ENCODE data around the gene SCMH1.

SCMH1 gene

GRCh38 chr1:41021526-41022308 is 220.4 kb downstream of the SCMH1 start, which contains the start of gene SLFNL1:
TSS of gene SLFNL1 (minus strand) at chr1:41021725. CDS start at chr1:41020660, 1,065 bp downstream.
- peak; percentile 50 for DNase-seq

GRCh38 chr1:41020654-41021053 is 221.5 kb downstream of the SCMH1 start:
- DNase-seq = peak; percentile 25

- DNase-seq = no peak
Observed at GRCh38 chr1:41020109-41020576, 222.0 kb downstream of the SCMH1 start.

- DNase-seq = no peak
Observed at GRCh38 chr1:41019353-41019745, 222.8 kb downstream of the SCMH1 start.

- no peak for DNase-seq
Observed at GRCh38 chr1:41018018-41018410, 224.1 kb downstream of the SCMH1 start.

GRCh38 chr1:41017141-41018017 is 224.7 kb downstream of the SCMH1 start:
- no peak for DNase-seq

GRCh38 chr1:41015897-41016470 is 226.1 kb downstream of the SCMH1 start:
- DNase-seq = no peak

GRCh38 chr1:41015281-41015896 is 226.7 kb downstream of the SCMH1 start:
- DNase-seq = no peak

- no peak for DNase-seq
Observed at GRCh38 chr1:41014871-41015270, 227.2 kb downstream of the SCMH1 start.

GRCh38 chr1:41013796-41014195 is 228.3 kb downstream of the SCMH1 start:
- no peak for DNase-seq

GRCh38 chr1:41013024-41013423 is 229.1 kb downstream of the SCMH1 start:
- DNase-seq = no peak

GRCh38 chr1:41010345-41010744 is 231.8 kb downstream of the SCMH1 start:
- no peak for DNase-seq

- DNase-seq = no peak
Observed at GRCh38 chr1:41009466-41009865, 232.6 kb downstream of the SCMH1 start.

- no peak for DNase-seq
Observed at GRCh38 chr1:41006942-41007865, 234.9 kb downstream of the SCMH1 start.

- DNase-seq = no peak
Observed at GRCh38 chr1:41005876-41006275, 236.2 kb downstream of the SCMH1 start.

GRCh38 chr1:41003640-41004220 is 238.4 kb downstream of the SCMH1 start:
- DNase-seq = peak; percentile 60

- DNase-seq = no peak
Observed at GRCh38 chr1:41003127-41003639, 238.9 kb downstream of the SCMH1 start.

- DNase-seq = no peak
Observed at GRCh38 chr1:40998668-40999067, 243.4 kb downstream of the SCMH1 start.

- no peak for DNase-seq
Observed at GRCh38 chr1:40997096-40997495, 245.0 kb downstream of the SCMH1 start.

GRCh38 chr1:40989066-40989465 is 253.0 kb downstream of the SCMH1 start:
- DNase-seq = no peak

- no peak for DNase-seq
Observed at GRCh38 chr1:40988280-40988679, 253.8 kb downstream of the SCMH1 start.
